ENCODE results near the gene BMERB1. TPM values are rescaled to one million over a fixed set of nuclear protein-coding genes. Genes with fewer than 3 reads are reported as not detected.
"Not testable (repeated sequence)": the region's sequence is repeated elsewhere in the genome, so short reads cannot be mapped to it uniquely, and the experiment has no call there.

Gene BMERB1
- total and polyA plus RNA-seq, 5 donors from 2014 or later = 2.2 to 4.2 (median 3.3) TPM

- Histone ChIP-seq H3K27me3 (ENCODE audit: control insufficient read depth, insufficient read depth, low read length) (no peaks in the 10 kb centered on the region), H3K9me3 (ENCODE audit: control insufficient read depth in 2 of 2, low read length in 2 of 2) (peaks cover 4 to 10% of the 10 kb centered on the region in 2 experiments), H3K36me3 (ENCODE audit: control insufficient read depth, insufficient read depth, low read length) (no peaks in the 10 kb centered on the region), H3K4me3 (ENCODE audit: low read depth, low read length) (no peak overlapping the region), H3K4me1 (ENCODE audit: control insufficient read depth, insufficient read depth, low read length, poor library complexity, severe bottlenecking) (no peaks in the 10 kb centered on the region), H3K27ac (ENCODE audit: insufficient read depth, low read length, poor library complexity, severe bottlenecking) (no peak overlapping the region)
- ATAC-seq (ENCODE audit: low read depth in 2 of 2) (no peak), DNase-seq (no peak)
- H3K4me1 Mint-ChIP-seq = no peaks in the 10 kb centered on the region
- no peaks in the 10 kb centered on the region for H3K36me3 Mint-ChIP-seq
- H3K4me3 Mint-ChIP-seq = no peak overlapping the region
- H3K27me3 Mint-ChIP-seq = no peaks in the 10 kb centered on the region
- H3K27ac Mint-ChIP-seq = no peak overlapping the region
- H3K9me3 Mint-ChIP-seq = peaks cover 0 to 9% (median 1%) of the 10 kb centered on the region in 7 donors
Observed at GRCh38 chr16:15443753-15444152, 9.4 kb downstream of the BMERB1 start.

GRCh38 chr16:15444264-15444663 lies 9.9 kb downstream of the BMERB1 start:
- peaks cover 0 to 9% (median 1%) of the 10 kb centered on the region in 7 donors for H3K9me3 Mint-ChIP-seq
- H3K36me3 ChIP-seq (ENCODE audit: control insufficient read depth, insufficient read depth, low read length) = no peaks in the 10 kb centered on the region
- no peaks in the 10 kb centered on the region for H3K27me3 Mint-ChIP-seq
- no peaks in the 10 kb centered on the region for H3K4me1 ChIP-seq (ENCODE audit: control insufficient read depth, insufficient read depth, low read length, poor library complexity, severe bottlenecking)
- no peak overlapping the region for H3K27ac Mint-ChIP-seq
- H3K36me3 Mint-ChIP-seq = no peaks in the 10 kb centered on the region
- H3K4me1 Mint-ChIP-seq = no peaks in the 10 kb centered on the region
- H3K4me3 Mint-ChIP-seq = no peak overlapping the region
- DNase-seq (no peak), ATAC-seq (ENCODE audit: low read depth in 2 of 2) (no peak)
- H3K9me3 ChIP-seq (ENCODE audit: control insufficient read depth in 2 of 2, low read length in 2 of 2) = peaks cover 4 to 10% of the 10 kb centered on the region in 2 experiments
- H3K27me3 ChIP-seq (ENCODE audit: control insufficient read depth, insufficient read depth, low read length) = no peaks in the 10 kb centered on the region
- H3K4me3 ChIP-seq (ENCODE audit: low read depth, low read length) = no peak overlapping the region
- no peak overlapping the region for H3K27ac ChIP-seq (ENCODE audit: insufficient read depth, low read length, poor library complexity, severe bottlenecking)

GRCh38 chr16:15445450-15445849 lies 11.1 kb downstream of the BMERB1 start:
- no peaks in the 10 kb centered on the region for H3K36me3 ChIP-seq (ENCODE audit: control insufficient read depth, insufficient read depth, low read length)
- H3K27me3 ChIP-seq (ENCODE audit: control insufficient read depth, insufficient read depth, low read length) = no peaks in the 10 kb centered on the region
- H3K4me1 Mint-ChIP-seq = no peaks in the 10 kb centered on the region
- peaks cover 4 to 10% of the 10 kb centered on the region in 2 experiments for H3K9me3 ChIP-seq (ENCODE audit: control insufficient read depth in 2 of 2, low read length in 2 of 2)
- H3K4me3 ChIP-seq (ENCODE audit: low read depth, low read length) = no peak overlapping the region
- no peak overlapping the region for H3K27ac ChIP-seq (ENCODE audit: insufficient read depth, low read length, poor library complexity, severe bottlenecking)
- no peaks in the 10 kb centered on the region for H3K36me3 Mint-ChIP-seq
- H3K4me3 Mint-ChIP-seq = no peak overlapping the region
- ATAC-seq (ENCODE audit: low read depth in 2 of 2) (no peak), DNase-seq (no peak)
- H3K4me1 ChIP-seq (ENCODE audit: control insufficient read depth, insufficient read depth, low read length, poor library complexity, severe bottlenecking) = no peaks in the 10 kb centered on the region
- H3K27me3 Mint-ChIP-seq = no peaks in the 10 kb centered on the region
- H3K9me3 Mint-ChIP-seq = peaks cover 0 to 9% (median 1%) of the 10 kb centered on the region in 7 donors
- no peak overlapping the region for H3K27ac Mint-ChIP-seq

- Mint-ChIP-seq H3K9me3 (peaks cover 0 to 9% (median 1%) of the 10 kb centered on the region in 7 donors), H3K4me3 (no peak overlapping the region)
- H3K4me1 ChIP-seq (ENCODE audit: control insufficient read depth, insufficient read depth, low read length, poor library complexity, severe bottlenecking) = no peaks in the 10 kb centered on the region
Observed at GRCh38 chr16:15446901-15447300, 12.5 kb downstream of the BMERB1 start.

GRCh38 chr16:15450624-15451023 lies 16.2 kb downstream of the BMERB1 start:
- no peak overlapping the region for H3K4me3 ChIP-seq (ENCODE audit: low read depth, low read length)
- Mint-ChIP-seq H3K36me3 (no peaks in the 10 kb centered on the region), H3K4me3 (no peak overlapping the region), H3K9me3 (peaks cover 0 to 2% (median 0%) of the 10 kb centered on the region in 7 donors), H3K4me1 (no peaks in the 10 kb centered on the region), H3K27ac (no peak overlapping the region), H3K27me3 (no peaks in the 10 kb centered on the region)
- no peaks in the 10 kb centered on the region for H3K4me1 ChIP-seq (ENCODE audit: control insufficient read depth, insufficient read depth, low read length, poor library complexity, severe bottlenecking)
- H3K27ac ChIP-seq (ENCODE audit: insufficient read depth, low read length, poor library complexity, severe bottlenecking) = no peak overlapping the region
- H3K36me3 ChIP-seq (ENCODE audit: control insufficient read depth, insufficient read depth, low read length) = no peaks in the 10 kb centered on the region
- ATAC-seq (ENCODE audit: low read depth in 2 of 2) (no peak), DNase-seq (no peak)
- peaks cover 0 to 2% of the 10 kb centered on the region in 2 experiments for H3K9me3 ChIP-seq (ENCODE audit: control insufficient read depth in 2 of 2, low read length in 2 of 2)
- H3K27me3 ChIP-seq (ENCODE audit: control insufficient read depth, insufficient read depth, low read length) = no peaks in the 10 kb centered on the region

More at GRCh38 chr16:15446901-15447300, 12.5 kb downstream of the BMERB1 start:
- peaks cover 4 to 10% of the 10 kb centered on the region in 2 experiments for H3K9me3 ChIP-seq (ENCODE audit: control insufficient read depth in 2 of 2, low read length in 2 of 2)
- DNase-seq (no peak), ATAC-seq (ENCODE audit: low read depth in 2 of 2) (no peak)
- H3K36me3 ChIP-seq (ENCODE audit: control insufficient read depth, insufficient read depth, low read length) = no peaks in the 10 kb centered on the region
- no peak overlapping the region for H3K27ac ChIP-seq (ENCODE audit: insufficient read depth, low read length, poor library complexity, severe bottlenecking)
- no peaks in the 10 kb centered on the region for H3K4me1 Mint-ChIP-seq
- H3K36me3 Mint-ChIP-seq = no peaks in the 10 kb centered on the region
- H3K4me3 ChIP-seq (ENCODE audit: low read depth, low read length) = no peak overlapping the region
- peak overlapping the region in 2 of 3 donors; percentile 24 to 64 for H3K27ac Mint-ChIP-seq
- no peaks in the 10 kb centered on the region for H3K27me3 ChIP-seq (ENCODE audit: control insufficient read depth, insufficient read depth, low read length)
- no peaks in the 10 kb centered on the region for H3K27me3 Mint-ChIP-seq

GRCh38 chr16:15451098-15451731 lies 16.8 kb downstream of the BMERB1 start:
- H3K4me1 Mint-ChIP-seq = no peaks in the 10 kb centered on the region
- no peaks in the 10 kb centered on the region for H3K27me3 ChIP-seq (ENCODE audit: control insufficient read depth, insufficient read depth, low read length)
- H3K4me1 ChIP-seq (ENCODE audit: control insufficient read depth, insufficient read depth, low read length, poor library complexity, severe bottlenecking) = no peaks in the 10 kb centered on the region
- no peak for ATAC-seq (ENCODE audit: low read depth in 2 of 2)
- no peaks in the 10 kb centered on the region for H3K9me3 Mint-ChIP-seq
- H3K36me3 Mint-ChIP-seq = no peaks in the 10 kb centered on the region
- DNase-seq = no peak
- no peak overlapping the region for H3K27ac Mint-ChIP-seq
- no peak overlapping the region for H3K4me3 Mint-ChIP-seq
- no peaks in the 10 kb centered on the region for H3K9me3 ChIP-seq (ENCODE audit: control insufficient read depth in 2 of 2, low read length in 2 of 2)
- no peak overlapping the region for H3K27ac ChIP-seq (ENCODE audit: insufficient read depth, low read length, poor library complexity, severe bottlenecking)
- H3K4me3 ChIP-seq (ENCODE audit: low read depth, low read length) = no peak overlapping the region
- no peaks in the 10 kb centered on the region for H3K36me3 ChIP-seq (ENCODE audit: control insufficient read depth, insufficient read depth, low read length)
- no peaks in the 10 kb centered on the region for H3K27me3 Mint-ChIP-seq

GRCh38 chr16:15452246-15452855 lies 18.0 kb downstream of the BMERB1 start:
- H3K36me3 ChIP-seq (ENCODE audit: control insufficient read depth, insufficient read depth, low read length) = no peaks in the 10 kb centered on the region
- Mint-ChIP-seq H3K9me3 (no peaks in the 10 kb centered on the region), H3K4me3 (no peak overlapping the region), H3K27me3 (no peaks in the 10 kb centered on the region), H3K27ac (no peak overlapping the region), H3K4me1 (no peaks in the 10 kb centered on the region), H3K36me3 (no peaks in the 10 kb centered on the region)
- H3K27me3 ChIP-seq (ENCODE audit: control insufficient read depth, insufficient read depth, low read length) = no peaks in the 10 kb centered on the region
- H3K4me3 ChIP-seq (ENCODE audit: low read depth, low read length) = no peak overlapping the region
- H3K9me3 ChIP-seq (ENCODE audit: control insufficient read depth in 2 of 2, low read length in 2 of 2) = no peaks in the 10 kb centered on the region
- no peak for DNase-seq
- no peaks in the 10 kb centered on the region for H3K4me1 ChIP-seq (ENCODE audit: control insufficient read depth, insufficient read depth, low read length, poor library complexity, severe bottlenecking)
- no peak overlapping the region for H3K27ac ChIP-seq (ENCODE audit: insufficient read depth, low read length, poor library complexity, severe bottlenecking)
- no peak for ATAC-seq (ENCODE audit: low read depth in 2 of 2)

GRCh38 chr16:15453296-15453695 lies 18.9 kb downstream of the BMERB1 start:
- H3K9me3 ChIP-seq (ENCODE audit: control insufficient read depth in 2 of 2, low read length in 2 of 2); H3K4me3 ChIP-seq (ENCODE audit: low read depth, low read length); H3K36me3 ChIP-seq (ENCODE audit: control insufficient read depth, insufficient read depth, low read length); H3K27ac ChIP-seq (ENCODE audit: insufficient read depth, low read length, poor library complexity, severe bottlenecking); H3K4me3 Mint-ChIP-seq; H3K27ac Mint-ChIP-seq; H3K4me1 ChIP-seq (ENCODE audit: control insufficient read depth, insufficient read depth, low read length, poor library complexity, severe bottlenecking); ATAC-seq (ENCODE audit: low read depth in 2 of 2); H3K27me3 Mint-ChIP-seq; H3K27me3 ChIP-seq (ENCODE audit: control insufficient read depth, insufficient read depth, low read length); DNase-seq; H3K36me3 Mint-ChIP-seq; H3K4me1 Mint-ChIP-seq; H3K9me3 Mint-ChIP-seq: not testable (repeated sequence)

Measured in CD4-positive, CD25-positive, alpha-beta regulatory T cell (primary cell).